Naive B cell (primary cell): Measurements from ENCODE around the gene RUNX2. TPM values are rescaled to one million over a fixed set of nuclear protein-coding genes. Genes with fewer than 3 reads are reported as not detected.
A peak's percentile ranks its signal among the peaks of the same experiment; 100 is the strongest.

Experiments
- ATAC-seq, 2 donors: fragments of 150-1000 bp; cut with Tn5 transposase; 2 replicates each; pipeline ENCODE4 v1.10.0; 2021; ENCODE audit warnings: low read depth in 2 of 2, mild to moderate bottlenecking in 2 of 2, moderate library complexity in 2 of 2
- DNase-seq: peaks from one replicate; pipeline ENCODE4 v3.0.0; 2022
- H3K27ac Mint-ChIP-seq, 6 donors: one replicate each; pipeline ENCODE4 v1.8.0; 2020 to 2022; ENCODE audit warnings: mild to moderate bottlenecking in 6 of 6, mixed read lengths in 6 of 6, moderate library complexity in 5 of 6, inconsistent platforms in 2 of 6
- H3K27me3 Mint-ChIP-seq, 3 donors: one replicate each; pipeline ENCODE4 v1.8.0; 2021 to 2022; ENCODE audit warnings: mixed read lengths in 3 of 3, mild to moderate bottlenecking in 1 of 3
- H3K36me3 Mint-ChIP-seq, 2 donors: one replicate each; pipeline ENCODE4 v1.8.0; 2020 to 2022; ENCODE audit warnings: mixed read lengths in 2 of 2, inconsistent platforms in 1 of 2, mild to moderate bottlenecking in 1 of 2
- H3K4me1 Mint-ChIP-seq, 3 donors: one replicate each; pipeline ENCODE4 v1.8.0; 2020 to 2022; ENCODE audit warnings: mixed read lengths in 3 of 3, inconsistent platforms in 1 of 3, mild to moderate bottlenecking in 1 of 3, moderate library complexity in 1 of 3
- H3K4me3 Mint-ChIP-seq, 8 donors: one replicate each; pipeline ENCODE4 v1.8.0; 2020 to 2022; ENCODE audit warnings: mild to moderate bottlenecking in 8 of 8, mixed read lengths in 8 of 8, moderate library complexity in 8 of 8, inconsistent platforms in 2 of 8
- H3K9me3 Mint-ChIP-seq, 7 donors: one replicate each; pipeline ENCODE4 v1.8.0; 2020 to 2022; ENCODE audit warnings: mixed read lengths in 7 of 7, mild to moderate bottlenecking in 5 of 7, inconsistent platforms in 2 of 7, moderate library complexity in 1 of 7
- polyA plus RNA-seq, 6 donors: library from polyadenylated mRNA; unstranded; fragments of 300-500 nt; fragmentation: Illumina TruSeq; gene quantifications; one replicate each; pipeline ENCODE4 v1.2.3, GENCODE V29; 2021; ENCODE audit warnings: low read depth in 6 of 6

Gene RUNX2
- polyA plus RNA-seq, 6 donors from 2014 or later = 0.08 to 0.37 (median 0.16) TPM; not detected in 3

GRCh38 chr6:45705137-45705855 is 377.2 kb downstream of the RUNX2 start:
- no peak overlapping the region for H3K4me3 Mint-ChIP-seq
- no peak overlapping the region for H3K27ac Mint-ChIP-seq
- DNase-seq = no peak
- H3K27me3 Mint-ChIP-seq = no peaks in the 10 kb centered on the region
- H3K4me1 Mint-ChIP-seq = peaks cover 0 to 10% (median 0%) of the 10 kb centered on the region in 3 donors
- ATAC-seq = no peak
- H3K9me3 Mint-ChIP-seq = no peaks in the 10 kb centered on the region
- no peaks in the 10 kb centered on the region for H3K36me3 Mint-ChIP-seq

GRCh38 chr6:45706319-45706718 is 378.2 kb downstream of the RUNX2 start:
- no peaks in the 10 kb centered on the region for H3K9me3 Mint-ChIP-seq
- H3K36me3 Mint-ChIP-seq = no peaks in the 10 kb centered on the region
- H3K27ac Mint-ChIP-seq = no peak overlapping the region
- no peak overlapping the region for H3K4me3 Mint-ChIP-seq
- DNase-seq = no peak
- ATAC-seq = no peak
- H3K4me1 Mint-ChIP-seq = peaks cover 0 to 10% (median 3%) of the 10 kb centered on the region in 3 donors
- H3K27me3 Mint-ChIP-seq = no peaks in the 10 kb centered on the region

- no peaks in the 10 kb centered on the region for H3K36me3 Mint-ChIP-seq
- H3K9me3 Mint-ChIP-seq = no peaks in the 10 kb centered on the region
- no peak for DNase-seq
- no peaks in the 10 kb centered on the region for H3K27me3 Mint-ChIP-seq
- peaks cover 0 to 7% (median 3%) of the 10 kb centered on the region in 3 donors for H3K4me1 Mint-ChIP-seq
- no peak overlapping the region for H3K4me3 Mint-ChIP-seq
- no peak overlapping the region for H3K27ac Mint-ChIP-seq
- no peak for ATAC-seq
These were observed 379.0 kb downstream of the RUNX2 start for GRCh38 chr6:45707176-45707575.

GRCh38 chr6:45709781-45710220 is 381.7 kb downstream of the RUNX2 start:
- Mint-ChIP-seq H3K36me3 (no peaks in the 10 kb centered on the region), H3K4me1 (peaks cover 7 to 24% (median 7%) of the 10 kb centered on the region in 3 donors), H3K27me3 (peaks cover 0 to 5% (median 0%) of the 10 kb centered on the region in 3 donors), H3K27ac (no peak overlapping the region), H3K4me3 (no peak overlapping the region), H3K9me3 (no peaks in the 10 kb centered on the region)
- DNase-seq (no peak), ATAC-seq (peak in 1 of 2 donors; percentile 45)

GRCh38 chr6:45710304-45710821 is 382.2 kb downstream of the RUNX2 start:
- ATAC-seq (peak in 1 of 2 donors; percentile 44), DNase-seq (no peak)
- H3K9me3 Mint-ChIP-seq = no peaks in the 10 kb centered on the region
- H3K36me3 Mint-ChIP-seq = no peaks in the 10 kb centered on the region
- peaks cover 0 to 5% (median 0%) of the 10 kb centered on the region in 3 donors for H3K27me3 Mint-ChIP-seq
- no peak overlapping the region for H3K4me3 Mint-ChIP-seq
- no peak overlapping the region for H3K27ac Mint-ChIP-seq
- H3K4me1 Mint-ChIP-seq = peaks cover 7 to 25% (median 7%) of the 10 kb centered on the region in 3 donors

- Mint-ChIP-seq H3K4me3 (no peak overlapping the region), H3K27ac (no peak overlapping the region), H3K27me3 (peaks cover 0 to 5% (median 0%) of the 10 kb centered on the region in 3 donors), H3K36me3 (no peaks in the 10 kb centered on the region), H3K9me3 (no peaks in the 10 kb centered on the region), H3K4me1 (peaks cover 7 to 25% (median 7%) of the 10 kb centered on the region in 3 donors)
- DNase-seq (no peak), ATAC-seq (no peak)
These were observed 383.9 kb downstream of the RUNX2 start for GRCh38 chr6:45712076-45712475.

GRCh38 chr6:45712786-45713185 is 384.7 kb downstream of the RUNX2 start:
- no peaks in the 10 kb centered on the region for H3K9me3 Mint-ChIP-seq
- peaks cover 7 to 25% (median 7%) of the 10 kb centered on the region in 3 donors for H3K4me1 Mint-ChIP-seq
- no peaks in the 10 kb centered on the region for H3K36me3 Mint-ChIP-seq
- H3K27ac Mint-ChIP-seq = no peak overlapping the region
- peak overlapping the region in 1 of 8 donors; percentile 45 for H3K4me3 Mint-ChIP-seq
- DNase-seq (no peak), ATAC-seq (no peak)
- peaks cover 0 to 5% (median 0%) of the 10 kb centered on the region in 3 donors for H3K27me3 Mint-ChIP-seq

Other genes with a start within 250 kb of the RUNX2 start
- 1 to 10 TPM; 3.7 to 8.6 (median 6.7) TPM for gene SUPT3H, start 49.6 kb downstream of the RUNX2 start, polyA plus RNA-seq